ENCODE measurements around the gene SSR4. TPM values are rescaled to one million over a fixed set of nuclear protein-coding genes. Genes with fewer than 3 reads are reported as not detected.

SSR4 gene
- total and polyA plus RNA-seq, 4 donors, result 125 to 459 (median 304) TPM

DNA sequence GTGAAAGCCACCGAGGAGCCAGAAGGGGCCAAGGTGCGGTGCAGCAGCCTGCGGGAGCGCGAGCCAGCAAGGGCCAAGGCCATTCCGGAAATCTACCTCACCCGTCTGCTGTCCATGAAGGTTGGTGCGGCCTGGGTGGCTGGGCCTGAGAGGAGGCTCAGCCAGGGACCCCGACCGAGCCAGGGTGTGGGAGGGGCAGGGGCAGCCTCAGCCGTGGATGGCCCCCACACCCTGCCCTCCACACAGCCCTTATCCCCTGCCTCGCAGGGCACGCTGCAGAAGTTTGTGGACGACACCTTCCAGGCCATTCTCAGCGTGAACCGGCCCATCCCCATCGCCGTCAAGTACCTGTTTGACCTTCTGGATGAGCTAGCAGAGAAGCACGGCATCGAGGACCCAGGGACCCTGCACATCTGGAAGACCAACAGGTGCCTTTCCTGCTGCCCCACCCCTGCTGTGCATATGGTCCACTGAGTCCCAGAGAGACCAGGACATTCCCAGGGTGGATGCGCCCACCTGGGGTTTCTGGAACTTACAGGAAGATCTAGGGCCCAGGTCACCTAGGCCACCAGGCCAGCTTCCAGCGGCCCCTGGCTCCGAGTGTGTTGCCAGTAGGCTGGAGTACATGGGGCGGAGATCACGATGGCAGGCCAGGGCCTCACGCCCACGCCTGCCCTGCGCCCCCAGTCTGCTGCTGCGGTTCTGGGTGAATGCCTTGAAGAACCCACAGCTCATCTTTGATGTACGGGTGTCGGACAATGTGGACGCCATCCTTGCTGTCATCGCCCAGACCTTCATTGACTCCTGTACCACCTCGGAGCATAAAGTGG, 17.0 kb upstream of the SSR4 start:
- H3K4me1 ChIP-seq (ENCODE audit: control insufficient read depth in 4 of 4, insufficient read depth in 4 of 4, low read length in 3 of 4), result no peaks in the 10 kb centered on the region

DNA sequence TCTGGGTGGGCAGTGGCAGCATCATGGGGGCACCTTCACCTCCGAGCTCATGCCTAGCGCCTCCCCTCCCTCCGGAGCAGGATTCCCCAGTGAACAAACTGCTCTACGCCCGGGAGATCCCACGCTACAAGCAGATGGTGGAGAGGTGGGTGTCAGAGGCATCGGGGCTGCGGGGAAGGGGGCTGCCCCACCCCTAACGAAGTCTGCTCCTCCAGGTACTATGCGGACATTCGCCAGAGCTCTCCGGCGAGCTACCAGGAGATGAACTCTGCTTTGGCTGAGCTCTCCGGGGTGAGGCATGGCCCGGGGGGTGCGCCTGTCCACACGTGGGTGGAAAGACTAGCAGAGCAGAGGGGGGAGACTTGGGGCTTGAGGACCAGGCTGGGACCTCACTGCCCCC, 16.3 kb upstream of the SSR4 start:
- no peak for TF ChIP-seq TAF1 (conservative IDR thresholded peaks at IDR 0.05)
- no peak for TF ChIP-seq HNF4A (conservative IDR thresholded peaks at IDR 0.05)
- TF ChIP-seq FOXA1 (IDR thresholded peaks at IDR 0.05), result no peak
- no peak for TF ChIP-seq EGR1 (IDR thresholded peaks at IDR 0.05; ENCODE audit: low read depth in 2 of 2)
- TF ChIP-seq, protein P1, sequence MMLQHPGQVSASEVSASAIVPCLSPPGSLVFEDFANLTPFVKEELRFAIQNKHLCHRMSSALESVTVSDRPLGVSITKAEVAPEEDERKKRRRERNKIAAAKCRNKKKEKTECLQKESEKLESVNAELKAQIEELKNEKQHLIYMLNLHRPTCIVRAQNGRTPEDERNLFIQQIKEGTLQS (IDR thresholded peaks at IDR 0.05), result no peak
- no peak for TF ChIP-seq NR2F2 (IDR thresholded peaks at IDR 0.05)
- TF ChIP-seq GABPA (IDR thresholded peaks at IDR 0.05 in 1 of 2, conservative IDR thresholded peaks at IDR 0.05 in 1 of 2), result no peak
- no peak for TF ChIP-seq HNF4G (IDR thresholded peaks at IDR 0.05)
- TF ChIP-seq, protein P2, sequence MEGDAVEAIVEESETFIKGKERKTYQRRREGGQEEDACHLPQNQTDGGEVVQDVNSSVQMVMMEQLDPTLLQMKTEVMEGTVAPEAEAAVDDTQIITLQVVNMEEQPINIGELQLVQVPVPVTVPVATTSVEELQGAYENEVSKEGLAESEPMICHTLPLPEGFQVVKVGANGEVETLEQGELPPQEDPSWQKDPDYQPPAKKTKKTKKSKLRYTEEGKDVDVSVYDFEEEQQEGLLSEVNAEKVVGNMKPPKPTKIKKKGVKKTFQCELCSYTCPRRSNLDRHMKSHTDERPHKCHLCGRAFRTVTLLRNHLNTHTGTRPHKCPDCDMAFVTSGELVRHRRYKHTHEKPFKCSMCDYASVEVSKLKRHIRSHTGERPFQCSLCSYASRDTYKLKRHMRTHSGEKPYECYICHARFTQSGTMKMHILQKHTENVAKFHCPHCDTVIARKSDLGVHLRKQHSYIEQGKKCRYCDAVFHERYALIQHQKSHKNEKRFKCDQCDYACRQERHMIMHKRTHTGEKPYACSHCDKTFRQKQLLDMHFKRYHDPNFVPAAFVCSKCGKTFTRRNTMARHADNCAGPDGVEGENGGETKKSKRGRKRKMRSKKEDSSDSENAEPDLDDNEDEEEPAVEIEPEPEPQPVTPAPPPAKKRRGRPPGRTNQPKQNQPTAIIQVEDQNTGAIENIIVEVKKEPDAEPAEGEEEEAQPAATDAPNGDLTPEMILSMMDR (IDR thresholded peaks at IDR 0.05; ENCODE audit: low read depth, low read length, missing input control), result no peak
- no peak for TF ChIP-seq FOXA2 (IDR thresholded peaks at IDR 0.05)
- Histone ChIP-seq H3K4me1 (ENCODE audit: control insufficient read depth in 4 of 4, insufficient read depth in 4 of 4, low read length in 3 of 4) (no peaks in the 10 kb centered on the region), H3K27ac (ENCODE audit: low read depth in 1 of 2, low read length in 2 of 2) (no peak overlapping the region), H3K9me3 (ENCODE audit: control insufficient read depth in 4 of 4, low read length in 3 of 4) (no peaks in the 10 kb centered on the region), H3K9ac (ENCODE audit: low read depth in 1 of 2, low read length in 2 of 2) (no peak overlapping the region), H3K4me3 (ENCODE audit: low read depth in 1 of 3, low read length in 3 of 3) (no peak overlapping the region), H3K27me3 (ENCODE audit: control insufficient read depth in 4 of 4, insufficient read depth in 4 of 4, low read length in 3 of 4) (no peaks in the 10 kb centered on the region), H3K36me3 (ENCODE audit: control insufficient read depth in 4 of 4, insufficient read depth in 3 of 4, low read depth in 1 of 4, low read length in 3 of 4) (no peaks in the 10 kb centered on the region)
- 69% methylated on average over 17 of the region's 17 CpGs for WGBS
- DNase-seq (ENCODE audit: low spot score), result no peak

More for the DNA sequence above, 17.0 kb upstream of the SSR4 start:
- H3K9me3 ChIP-seq (ENCODE audit: control insufficient read depth in 4 of 4, low read length in 3 of 4), result no peaks in the 10 kb centered on the region
- 83% methylated on average over 34 of the region's 34 CpGs for WGBS
- TF ChIP-seq YY1 (IDR thresholded peaks at IDR 0.05) (no peak), TAF1 (conservative IDR thresholded peaks at IDR 0.05) (no peak), RAD21 (IDR thresholded peaks at IDR 0.05) (no peak), RXRA (IDR thresholded peaks at IDR 0.05) (no peak), SP1 (IDR thresholded peaks at IDR 0.05) (no peak), HNF4A (conservative IDR thresholded peaks at IDR 0.05) (no peak), HNF4G (IDR thresholded peaks at IDR 0.05) (no peak), GABPA (IDR thresholded peaks at IDR 0.05 in 1 of 2, conservative IDR thresholded peaks at IDR 0.05 in 1 of 2) (no peak), EGR1 (IDR thresholded peaks at IDR 0.05; ENCODE audit: low read depth in 2 of 2) (no peak), NR2F2 (IDR thresholded peaks at IDR 0.05) (no peak), FOXA2 (IDR thresholded peaks at IDR 0.05) (no peak), JUND (IDR thresholded peaks at IDR 0.05) (no peak)
- TF ChIP-seq, protein P3, sequence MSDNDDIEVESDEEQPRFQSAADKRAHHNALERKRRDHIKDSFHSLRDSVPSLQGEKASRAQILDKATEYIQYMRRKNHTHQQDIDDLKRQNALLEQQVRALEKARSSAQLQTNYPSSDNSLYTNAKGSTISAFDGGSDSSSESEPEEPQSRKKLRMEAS (IDR thresholded peaks at IDR 0.05), result no peak
- TF ChIP-seq, protein P4, sequence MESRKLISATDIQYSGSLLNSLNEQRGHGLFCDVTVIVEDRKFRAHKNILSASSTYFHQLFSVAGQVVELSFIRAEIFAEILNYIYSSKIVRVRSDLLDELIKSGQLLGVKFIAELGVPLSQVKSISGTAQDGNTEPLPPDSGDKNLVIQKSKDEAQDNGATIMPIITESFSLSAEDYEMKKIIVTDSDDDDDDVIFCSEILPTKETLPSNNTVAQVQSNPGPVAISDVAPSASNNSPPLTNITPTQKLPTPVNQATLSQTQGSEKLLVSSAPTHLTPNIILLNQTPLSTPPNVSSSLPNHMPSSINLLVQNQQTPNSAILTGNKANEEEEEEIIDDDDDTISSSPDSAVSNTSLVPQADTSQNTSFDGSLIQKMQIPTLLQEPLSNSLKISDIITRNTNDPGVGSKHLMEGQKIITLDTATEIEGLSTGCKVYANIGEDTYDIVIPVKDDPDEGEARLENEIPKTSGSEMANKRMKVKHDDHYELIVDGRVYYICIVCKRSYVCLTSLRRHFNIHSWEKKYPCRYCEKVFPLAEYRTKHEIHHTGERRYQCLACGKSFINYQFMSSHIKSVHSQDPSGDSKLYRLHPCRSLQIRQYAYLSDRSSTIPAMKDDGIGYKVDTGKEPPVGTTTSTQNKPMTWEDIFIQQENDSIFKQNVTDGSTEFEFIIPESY (IDR thresholded peaks at IDR 0.05), result no peak
- TF ChIP-seq, protein P5, sequence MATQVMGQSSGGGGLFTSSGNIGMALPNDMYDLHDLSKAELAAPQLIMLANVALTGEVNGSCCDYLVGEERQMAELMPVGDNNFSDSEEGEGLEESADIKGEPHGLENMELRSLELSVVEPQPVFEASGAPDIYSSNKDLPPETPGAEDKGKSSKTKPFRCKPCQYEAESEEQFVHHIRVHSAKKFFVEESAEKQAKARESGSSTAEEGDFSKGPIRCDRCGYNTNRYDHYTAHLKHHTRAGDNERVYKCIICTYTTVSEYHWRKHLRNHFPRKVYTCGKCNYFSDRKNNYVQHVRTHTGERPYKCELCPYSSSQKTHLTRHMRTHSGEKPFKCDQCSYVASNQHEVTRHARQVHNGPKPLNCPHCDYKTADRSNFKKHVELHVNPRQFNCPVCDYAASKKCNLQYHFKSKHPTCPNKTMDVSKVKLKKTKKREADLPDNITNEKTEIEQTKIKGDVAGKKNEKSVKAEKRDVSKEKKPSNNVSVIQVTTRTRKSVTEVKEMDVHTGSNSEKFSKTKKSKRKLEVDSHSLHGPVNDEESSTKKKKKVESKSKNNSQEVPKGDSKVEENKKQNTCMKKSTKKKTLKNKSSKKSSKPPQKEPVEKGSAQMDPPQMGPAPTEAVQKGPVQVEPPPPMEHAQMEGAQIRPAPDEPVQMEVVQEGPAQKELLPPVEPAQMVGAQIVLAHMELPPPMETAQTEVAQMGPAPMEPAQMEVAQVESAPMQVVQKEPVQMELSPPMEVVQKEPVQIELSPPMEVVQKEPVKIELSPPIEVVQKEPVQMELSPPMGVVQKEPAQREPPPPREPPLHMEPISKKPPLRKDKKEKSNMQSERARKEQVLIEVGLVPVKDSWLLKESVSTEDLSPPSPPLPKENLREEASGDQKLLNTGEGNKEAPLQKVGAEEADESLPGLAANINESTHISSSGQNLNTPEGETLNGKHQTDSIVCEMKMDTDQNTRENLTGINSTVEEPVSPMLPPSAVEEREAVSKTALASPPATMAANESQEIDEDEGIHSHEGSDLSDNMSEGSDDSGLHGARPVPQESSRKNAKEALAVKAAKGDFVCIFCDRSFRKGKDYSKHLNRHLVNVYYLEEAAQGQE (IDR thresholded peaks at IDR 0.05), result no peak
- TF ChIP-seq, protein P1 (IDR thresholded peaks at IDR 0.05), result no peak
- no peak for DNase-seq (ENCODE audit: low spot score)
- H3K9ac ChIP-seq (ENCODE audit: low read depth in 1 of 2, low read length in 2 of 2), result no peak overlapping the region
- H3K27ac ChIP-seq (ENCODE audit: low read depth in 1 of 2, low read length in 2 of 2), result no peak overlapping the region
- no peaks in the 10 kb centered on the region for H3K36me3 ChIP-seq (ENCODE audit: control insufficient read depth in 4 of 4, insufficient read depth in 3 of 4, low read depth in 1 of 4, low read length in 3 of 4)
- H3K27me3 ChIP-seq (ENCODE audit: control insufficient read depth in 4 of 4, insufficient read depth in 4 of 4, low read length in 3 of 4), result no peaks in the 10 kb centered on the region
- no peak overlapping the region for H3K4me3 ChIP-seq (ENCODE audit: low read depth in 1 of 3, low read length in 3 of 3)

All from liver (tissue), 9 donors.